GM12878 (cell line): ENCODE data around the gene SBF2. TPM values are rescaled to one million over a fixed set of nuclear protein-coding genes. Genes with fewer than 3 reads are reported as not detected.

Experiments
- ATAC-seq: fragments of 200-7000 bp; cut with Tn5 transposase; 3 replicates; pipeline ENCODE4 v1.9.1; 2020; ENCODE audit warnings: mild to moderate bottlenecking, moderate library complexity
- BruUV-seq: library from RNA; stranded (reverse); fragments of 400-500 nt; replicated peaks from 2 replicates; lab custom pipeline; 2021; lab: Mats Ljungman, UMichigan
- CTCF ChIA-PET: fragments of 300-600 bp; sonication (Branson Sonifier 250); formaldehyde crosslinking; extraction: SDS; loops from one replicate; lab custom pipeline; 2021; ENCODE audit warnings: inconsistent platforms; lab: Yijun Ruan, JAX
- POLR2A ChIA-PET: fragments of 350-600 bp; formaldehyde crosslinking; extraction: SDS; loops from one replicate; lab custom pipeline; 2021; ENCODE audit warnings: inconsistent platforms; lab: Charles Lee
- RAD21 ChIA-PET: fragments of 300-600 bp; sonication (Branson Sonifier 250); formaldehyde crosslinking; loops from one replicate; lab custom pipeline; 2023; ENCODE audit warnings: antibody characterized with exemption; ENCODE audit not compliant: unreplicated experiment; lab: Charles Lee
- SMC1A ChIA-PET: fragments of 300-600 bp; sonication (Branson Sonifier 250); formaldehyde crosslinking; loops from one replicate; lab custom pipeline; 2023; ENCODE audit not compliant: unreplicated experiment, uncharacterized antibody; lab: Charles Lee
- DNase-seq: peaks from one replicate; pipeline ENCODE4 v3.0.0-alpha.2; 2011; ENCODE audit warnings: low read depth, low spot score
- FAIRE-seq: peaks from 3 replicates; lab custom pipeline; 2011; peaks lifted over from hg19 to GRCh38; lab: Jason Lieb, UNC
- H2AFZ ChIP-seq: 2 replicates; pipeline ENCODE4 v1.6.0; 2011; ENCODE audit warnings: low read depth, low read length, control low read depth; ENCODE audit not compliant: control insufficient read depth
- H3K27ac ChIP-seq: 2 replicates; pipeline ENCODE4 v1.5.1; 2011; ENCODE audit warnings: control low read depth; ENCODE audit not compliant: control insufficient read depth, insufficient read depth
- H3K27me3 ChIP-seq, 2 experiments: replicated peaks in 1 of 2; 2 replicates each; pipeline versions ENCODE4 v1.6.0 to v1.6.1; 2011; ENCODE audit warnings: low read length in 1 of 2; ENCODE audit not compliant: control insufficient read depth in 2 of 2, insufficient read depth in 2 of 2
- H3K36me3 ChIP-seq, 2 experiments: 2 replicates each; pipeline ENCODE4 v1.5.1; 2011; ENCODE audit warnings: low read length in 1 of 2; ENCODE audit not compliant: control insufficient read depth in 2 of 2, insufficient read depth in 2 of 2
- H3K4me1 ChIP-seq: 2 replicates; pipeline ENCODE4 v1.6.1; 2011; ENCODE audit warnings: mild to moderate bottlenecking, low read length, moderate library complexity, mixed read lengths; ENCODE audit not compliant: control insufficient read depth, insufficient read depth
- H3K4me2 ChIP-seq: 2 replicates; pipeline ENCODE4 v1.6.0; 2011; ENCODE audit warnings: control low read depth; ENCODE audit not compliant: control insufficient read depth, insufficient read depth
- H3K4me3 ChIP-seq: fragments of 200-600 bp; sonication (generic); 2 replicates; pipeline ENCODE4 v1.5.1; 2016
- H3K79me2 ChIP-seq: 2 replicates; pipeline ENCODE4 v1.6.0; 2011; ENCODE audit warnings: low read length; ENCODE audit not compliant: control insufficient read depth, insufficient read depth
- H3K9ac ChIP-seq: 2 replicates; pipeline ENCODE4 v1.8.0; 2011; ENCODE audit warnings: low read length, control low read depth, mixed read lengths; ENCODE audit not compliant: control insufficient read depth, insufficient read depth
- H3K9me3 ChIP-seq: replicated peaks from 3 replicates; pipeline ENCODE4 v1.5.1; 2011; ENCODE audit warnings: mild to moderate bottlenecking, low read length; ENCODE audit not compliant: control insufficient read depth, insufficient read depth
- H4K20me1 ChIP-seq: 2 replicates; pipeline ENCODE4 v1.6.0; 2011; ENCODE audit not compliant: control insufficient read depth, insufficient read depth
- CHD2 ChIP-seq: IDR thresholded peaks from 2 replicates; pipeline ENCODE4 v1.6.1; 2011; ENCODE audit warnings: low read depth, low read length, improper control_type of control experiment, borderline replicate concordance
- WGBS: methylation state at CpG from one replicate; pipeline ENCODE4 v1.1.6; 2016; ENCODE audit warnings: low lambda C conversion rate; ENCODE audit not compliant: insufficient replicate concordance, insufficient coverage; ENCODE audit errors: missing lambda C conversion rate; 5-methylcytosine and 5-hydroxymethylcytosine counted together
- in situ Hi-C: fragments of 300-500 bp; cut with MboI; formaldehyde crosslinking; loops from 9 replicates; pipeline ENCODE4 v1.14.3; 2018; ENCODE audit warnings: mixed read lengths
- intact Hi-C: fragments of 100-400 bp; cut with micrococcal nuclease; formaldehyde crosslinking; loops from one replicate; pipeline ENCODE4 v1.14.2; 2022; ENCODE audit not compliant: unreplicated experiment
- polyA plus RNA-seq, 11 experiments: library from polyadenylated mRNA; depleted of rRNA in 4 of 11; unstranded in 6 of 11; stranded (reverse) in 5 of 11; fragments of >200 nt; fragmentation: Nextera tagmentation in 4 of 11; fragmentation: Illumina TruSeq in 1 of 11; extraction: Ambion mirVana in 4 of 11; extraction: Trizol in 1 of 11; gene quantifications; 1 replicate in 1 of 11; 2 replicates in 10 of 11; pipeline versions ENCODE4 v1.2.1 to v1.2.3, GENCODE V29; 2011 to 2016; ENCODE audit warnings: inconsistent platforms in 2 of 11, missing spikeins in 2 of 11, low read depth in 1 of 11
- total RNA-seq, 4 experiments: library from RNA; depleted of rRNA in 3 of 4; stranded (reverse); fragments of >200 nt in 3 of 4; fragmentation: Illumina TruSeq in 1 of 4; extraction: Trizol in 1 of 4; gene quantifications; 2 replicates each; pipeline versions ENCODE4 v1.2.1 to v1.2.3, GENCODE V29; 2013 to 2021
- TF ChIP-seq, protein P1 (sequence below): IDR thresholded peaks from 2 replicates; pipeline ENCODE4 v1.6.1; 2011; ENCODE audit warnings: borderline replicate concordance, low read depth, mild to moderate bottlenecking, moderate library complexity, low read length; ENCODE audit not compliant: insufficient read depth, poor library complexity, severe bottlenecking
- TF ChIP-seq, protein P2 (sequence below): fragments of 450-650 bp; IDR thresholded peaks from 2 replicates; pipeline ENCODE4 v1.6.1; 2017; ENCODE audit warnings: mild to moderate bottlenecking, moderate library complexity

Gene SBF2
- total and polyA plus RNA-seq, 10 of the 15 experiments (the other 5 are each of a cell fraction or from before 2014, with no cell fraction given) = 0.24 to 2.3 (median 1.1) TPM

- H3K4me2 ChIP-seq = no peak overlapping the region
Measured at GRCh38 chr11:10325277-10326011, 31.4 kb upstream of the SBF2 start.

More at GRCh38 chr11:10325277-10326011, 31.4 kb upstream of the SBF2 start:
- Histone ChIP-seq H3K9me3 (no peaks in the 10 kb centered on the region), H3K27me3 (0 out of 4 replicates have a peak, but pooled peaks cover 0 to 1% of the 10 kb centered on the region in 2 experiments), H3K27ac (no peak overlapping the region), H2AFZ (no peak overlapping the region), H3K4me3 (no peak overlapping the region), H3K36me3 (no peaks in the 10 kb centered on the region), H3K4me1 (no peaks in the 10 kb centered on the region), H3K79me2 (no peaks in the 10 kb centered on the region), H4K20me1 (no peaks in the 10 kb centered on the region), H3K9ac (no peak overlapping the region)
- FAIRE-seq (no peak), DNase-seq (no peak), ATAC-seq (no peak)
- no TSS peak for BruUV-seq
- 8% methylated on average over 6 of the region's 6 CpGs for WGBS
- in situ Hi-C loops (loop anchor here (10.0 kb wide), 1 partner anchor 561 kb away; no protein-coding TSS in a partner anchor), intact Hi-C loops (no loop called here)
- ChIA-PET POLR2A (interaction anchor here (0.7 kb wide), 1 partner anchor 113 kb away, joined by 3 read pairs; no protein-coding TSS in a partner anchor), CTCF (interaction anchor here (1.0 to 4.6 kb wide), 8 partner anchors 11 to 576 kb away, joined by 3 to 52 read pairs (median 10); no protein-coding TSS in a partner anchor), SMC1A (interaction anchor here (0.7 to 6.5 kb wide), 10 partner anchors 11 to 465 kb away, joined by 3 to 55 read pairs (median 10); partner anchors contain the start of gene ADM), RAD21 (interaction anchor here (0.6 to 3.2 kb wide), 6 partner anchors 15 to 453 kb away, joined by 3 to 14 read pairs (median 8); no protein-coding TSS in a partner anchor)
- TF ChIP-seq, protein P1, sequence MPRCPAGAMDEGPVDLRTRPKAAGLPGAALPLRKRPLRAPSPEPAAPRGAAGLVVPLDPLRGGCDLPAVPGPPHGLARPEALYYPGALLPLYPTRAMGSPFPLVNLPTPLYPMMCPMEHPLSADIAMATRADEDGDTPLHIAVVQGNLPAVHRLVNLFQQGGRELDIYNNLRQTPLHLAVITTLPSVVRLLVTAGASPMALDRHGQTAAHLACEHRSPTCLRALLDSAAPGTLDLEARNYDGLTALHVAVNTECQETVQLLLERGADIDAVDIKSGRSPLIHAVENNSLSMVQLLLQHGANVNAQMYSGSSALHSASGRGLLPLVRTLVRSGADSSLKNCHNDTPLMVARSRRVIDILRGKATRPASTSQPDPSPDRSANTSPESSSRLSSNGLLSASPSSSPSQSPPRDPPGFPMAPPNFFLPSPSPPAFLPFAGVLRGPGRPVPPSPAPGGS = no peak
- TF ChIP-seq, protein P2, sequence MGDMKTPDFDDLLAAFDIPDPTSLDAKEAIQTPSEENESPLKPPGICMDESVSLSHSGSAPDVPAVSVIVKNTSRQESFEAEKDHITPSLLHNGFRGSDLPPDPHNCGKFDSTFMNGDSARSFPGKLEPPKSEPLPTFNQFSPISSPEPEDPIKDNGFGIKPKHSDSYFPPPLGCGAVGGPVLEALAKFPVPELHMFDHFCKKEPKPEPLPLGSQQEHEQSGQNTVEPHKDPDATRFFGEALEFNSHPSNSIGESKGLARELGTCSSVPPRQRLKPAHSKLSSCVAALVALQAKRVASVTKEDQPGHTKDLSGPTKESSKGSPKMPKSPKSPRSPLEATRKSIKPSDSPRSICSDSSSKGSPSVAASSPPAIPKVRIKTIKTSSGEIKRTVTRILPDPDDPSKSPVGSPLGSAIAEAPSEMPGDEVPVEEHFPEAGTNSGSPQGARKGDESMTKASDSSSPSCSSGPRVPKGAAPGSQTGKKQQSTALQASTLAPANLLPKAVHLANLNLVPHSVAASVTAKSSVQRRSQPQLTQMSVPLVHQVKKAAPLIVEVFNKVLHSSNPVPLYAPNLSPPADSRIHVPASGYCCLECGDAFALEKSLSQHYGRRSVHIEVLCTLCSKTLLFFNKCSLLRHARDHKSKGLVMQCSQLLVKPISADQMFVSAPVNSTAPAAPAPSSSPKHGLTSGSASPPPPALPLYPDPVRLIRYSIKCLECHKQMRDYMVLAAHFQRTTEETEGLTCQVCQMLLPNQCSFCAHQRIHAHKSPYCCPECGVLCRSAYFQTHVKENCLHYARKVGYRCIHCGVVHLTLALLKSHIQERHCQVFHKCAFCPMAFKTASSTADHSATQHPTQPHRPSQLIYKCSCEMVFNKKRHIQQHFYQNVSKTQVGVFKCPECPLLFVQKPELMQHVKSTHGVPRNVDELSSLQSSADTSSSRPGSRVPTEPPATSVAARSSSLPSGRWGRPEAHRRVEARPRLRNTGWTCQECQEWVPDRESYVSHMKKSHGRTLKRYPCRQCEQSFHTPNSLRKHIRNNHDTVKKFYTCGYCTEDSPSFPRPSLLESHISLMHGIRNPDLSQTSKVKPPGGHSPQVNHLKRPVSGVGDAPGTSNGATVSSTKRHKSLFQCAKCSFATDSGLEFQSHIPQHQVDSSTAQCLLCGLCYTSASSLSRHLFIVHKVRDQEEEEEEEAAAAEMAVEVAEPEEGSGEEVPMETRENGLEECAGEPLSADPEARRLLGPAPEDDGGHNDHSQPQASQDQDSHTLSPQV = no peak
- no peak for TF ChIP-seq CHD2
